KMS-11 (cell line): Measurements from ENCODE around the gene AFF3.

Experiments
- H2AFZ ChIP-seq: fragments of 200-600 bp; sonication (generic); 2 replicates; pipeline ENCODE4 v1.6.1; 2016; ENCODE audit warnings: antibody characterized with exemption, mixed run types, low read depth
- H3K27ac ChIP-seq: fragments of 200-600 bp; sonication (generic); 2 replicates; pipeline ENCODE4 v1.6.1; 2016; ENCODE audit warnings: mild to moderate bottlenecking, mixed run types
- H3K27me3 ChIP-seq: fragments of 200-600 bp; sonication (generic); 2 replicates; pipeline ENCODE4 v1.6.1; 2017; ENCODE audit warnings: mild to moderate bottlenecking, low read depth, mixed run types, moderate library complexity; ENCODE audit not compliant: insufficient read depth
- H3K36me3 ChIP-seq: fragments of 200-600 bp; sonication (generic); 2 replicates; pipeline ENCODE4 v1.6.1; 2017; ENCODE audit warnings: mild to moderate bottlenecking, mixed run types; ENCODE audit not compliant: insufficient read depth
- H3K4me1 ChIP-seq: fragments of 200-600 bp; sonication (generic); 2 replicates; pipeline ENCODE4 v1.6.1; 2016; ENCODE audit warnings: mild to moderate bottlenecking, low read depth, mixed run types; ENCODE audit not compliant: poor library complexity, severe bottlenecking
- H3K4me2 ChIP-seq: fragments of 200-600 bp; sonication (generic); 2 replicates; pipeline ENCODE4 v1.7.0; 2016; ENCODE audit warnings: mild to moderate bottlenecking, mixed run types
- H3K4me3 ChIP-seq: fragments of 200-600 bp; sonication (generic); IDR thresholded peaks from 2 replicates; pipeline ENCODE4 v1.6.1; 2017; ENCODE audit warnings: low read depth, low read length, mixed read lengths; ENCODE audit not compliant: insufficient read depth
- H3K79me2 ChIP-seq: fragments of 200-600 bp; sonication (generic); 2 replicates; pipeline ENCODE4 v1.6.1; 2016; ENCODE audit warnings: low read depth, mixed run types; ENCODE audit not compliant: insufficient read depth
- H3K9ac ChIP-seq: fragments of 200-600 bp; sonication (generic); 2 replicates; pipeline ENCODE4 v1.6.1; 2016; ENCODE audit warnings: mild to moderate bottlenecking, mixed run types
- H4K20me1 ChIP-seq: fragments of 200-600 bp; sonication (generic); 2 replicates; pipeline ENCODE4 v1.6.1; 2016; ENCODE audit warnings: mild to moderate bottlenecking, mixed run types; ENCODE audit not compliant: insufficient read depth
- CTCF ChIP-seq: fragments of 200-600 bp; sonication (generic); conservative IDR thresholded peaks from 2 replicates; pipeline ENCODE4 v1.6.1; 2017; ENCODE audit warnings: low read depth, mild to moderate bottlenecking, antibody characterized with exemption, low read length, moderate library complexity, mixed read lengths

Gene AFF3

GRCh38 chr2:99957332-99958133 lies 184.9 kb downstream of the AFF3 start:
- Histone ChIP-seq H3K27ac (no peak overlapping the region), H3K4me2 (no peak overlapping the region), H3K36me3 (no peaks in the 10 kb centered on the region), H3K27me3 (no peaks in the 10 kb centered on the region), H3K4me3 (no peak overlapping the region), H4K20me1 (no peaks in the 10 kb centered on the region), H3K79me2 (no peaks in the 10 kb centered on the region), H3K9ac (no peak overlapping the region), H3K4me1 (no peaks in the 10 kb centered on the region), H2AFZ (no peak overlapping the region)
- TF ChIP-seq CTCF = no peak

GRCh38 chr2:99956232-99957030 lies 186.0 kb downstream of the AFF3 start:
- no peaks in the 10 kb centered on the region for H3K79me2 ChIP-seq
- H3K9ac ChIP-seq = no peak overlapping the region
- no peaks in the 10 kb centered on the region for H4K20me1 ChIP-seq
- H3K27ac ChIP-seq = no peak overlapping the region
- no peaks in the 10 kb centered on the region for H3K36me3 ChIP-seq
- no peak overlapping the region for H3K4me3 ChIP-seq
- no peak overlapping the region for H3K4me2 ChIP-seq
- no peak for TF ChIP-seq CTCF
- H3K4me1 ChIP-seq = no peaks in the 10 kb centered on the region
- H3K27me3 ChIP-seq = no peaks in the 10 kb centered on the region
- no peak overlapping the region for H2AFZ ChIP-seq

GRCh38 chr2:99953750-99954149 lies 188.6 kb downstream of the AFF3 start:
- H3K79me2 ChIP-seq = no peaks in the 10 kb centered on the region
- H3K4me1 ChIP-seq = no peaks in the 10 kb centered on the region
- no peak overlapping the region for H3K9ac ChIP-seq
- H3K4me3 ChIP-seq = no peak overlapping the region
- H4K20me1 ChIP-seq = no peaks in the 10 kb centered on the region
- H2AFZ ChIP-seq = no peak overlapping the region
- H3K36me3 ChIP-seq = no peaks in the 10 kb centered on the region
- no peak overlapping the region for H3K4me2 ChIP-seq
- no peak for TF ChIP-seq CTCF
- no peaks in the 10 kb centered on the region for H3K27me3 ChIP-seq
- H3K27ac ChIP-seq = no peak overlapping the region

GRCh38 chr2:99949963-99950362 lies 192.4 kb downstream of the AFF3 start:
- H3K4me1 ChIP-seq = no peaks in the 10 kb centered on the region
- no peak overlapping the region for H3K4me2 ChIP-seq
- H3K79me2 ChIP-seq = no peaks in the 10 kb centered on the region
- H4K20me1 ChIP-seq = no peaks in the 10 kb centered on the region
- no peaks in the 10 kb centered on the region for H3K27me3 ChIP-seq
- no peak overlapping the region for H2AFZ ChIP-seq
- no peak overlapping the region for H3K4me3 ChIP-seq
- no peaks in the 10 kb centered on the region for H3K36me3 ChIP-seq
- no peak overlapping the region for H3K9ac ChIP-seq
- H3K27ac ChIP-seq = no peak overlapping the region
- TF ChIP-seq CTCF = no peak
